Epithelial cell of proximal tubule (primary cell): ENCODE measurements around the gene COL8A1. TPM values are rescaled to one million over a fixed set of nuclear protein-coding genes. Genes with fewer than 3 reads are reported as not detected.

Source experiments
- DNase-seq: peaks from one replicate; pipeline ENCODE4 v3.0.0-alpha.2; 2011; ENCODE audit warnings: low read depth
- H3K4me3 ChIP-seq: 2 replicates; pipeline ENCODE4 v1.5.1; 2011; ENCODE audit warnings: low read depth, mild to moderate bottlenecking, low read length
- CTCF ChIP-seq: conservative IDR thresholded peaks from 2 replicates; pipeline ENCODE4 v1.5.1; 2012; ENCODE audit warnings: low read depth, mild to moderate bottlenecking, low read length
- total RNA-seq: library from RNA; depleted of rRNA; stranded (reverse); fragments of >200 nt; gene quantifications from 2 replicates; pipeline ENCODE4 v1.2.3, GENCODE V29; 2015

The COL8A1 gene
- total RNA-seq, 1 donor from 2014 or later, result 60.5 TPM

- TF ChIP-seq CTCF, result peak; percentile 37
- no peak for DNase-seq
- H3K4me3 ChIP-seq, result no peak overlapping the region
Observed at GRCh38 chr3:99627062-99627826, 11.2 kb upstream of the COL8A1 start.

- TF ChIP-seq CTCF, result no peak
- H3K4me3 ChIP-seq, result no peak overlapping the region
- DNase-seq, result no peak
Observed at GRCh38 chr3:99630815-99631214, 7.6 kb upstream of the COL8A1 start.

GRCh38 chr3:99633887-99634558 lies 4.4 kb upstream of the COL8A1 start:
- peak; percentile 74 for DNase-seq
- H3K4me3 ChIP-seq, result no peak overlapping the region
- TF ChIP-seq CTCF, result no peak

- H3K4me3 ChIP-seq, result no peak overlapping the region
- no peak for DNase-seq
- no peak for TF ChIP-seq CTCF
Observed at GRCh38 chr3:99634881-99635280, 3.5 kb upstream of the COL8A1 start.

- no peak for TF ChIP-seq CTCF
- no peak for DNase-seq
- no peak overlapping the region for H3K4me3 ChIP-seq
Observed at GRCh38 chr3:99635348-99635747, 3.0 kb upstream of the COL8A1 start.

- no peak for TF ChIP-seq CTCF
- no peak for DNase-seq
- H3K4me3 ChIP-seq, result peak overlapping the region; percentile 71
Observed at GRCh38 chr3:99637016-99637367, 1.4 kb upstream of the COL8A1 start.
